Measurements from ENCODE around the gene TYW3. TPM values are rescaled to one million over a fixed set of nuclear protein-coding genes. Genes with fewer than 3 reads are reported as not detected.

Gene TYW3
- total and polyA plus RNA-seq, 4 donors, result 6.2 to 13.1 (median 8.3) TPM

DNA sequence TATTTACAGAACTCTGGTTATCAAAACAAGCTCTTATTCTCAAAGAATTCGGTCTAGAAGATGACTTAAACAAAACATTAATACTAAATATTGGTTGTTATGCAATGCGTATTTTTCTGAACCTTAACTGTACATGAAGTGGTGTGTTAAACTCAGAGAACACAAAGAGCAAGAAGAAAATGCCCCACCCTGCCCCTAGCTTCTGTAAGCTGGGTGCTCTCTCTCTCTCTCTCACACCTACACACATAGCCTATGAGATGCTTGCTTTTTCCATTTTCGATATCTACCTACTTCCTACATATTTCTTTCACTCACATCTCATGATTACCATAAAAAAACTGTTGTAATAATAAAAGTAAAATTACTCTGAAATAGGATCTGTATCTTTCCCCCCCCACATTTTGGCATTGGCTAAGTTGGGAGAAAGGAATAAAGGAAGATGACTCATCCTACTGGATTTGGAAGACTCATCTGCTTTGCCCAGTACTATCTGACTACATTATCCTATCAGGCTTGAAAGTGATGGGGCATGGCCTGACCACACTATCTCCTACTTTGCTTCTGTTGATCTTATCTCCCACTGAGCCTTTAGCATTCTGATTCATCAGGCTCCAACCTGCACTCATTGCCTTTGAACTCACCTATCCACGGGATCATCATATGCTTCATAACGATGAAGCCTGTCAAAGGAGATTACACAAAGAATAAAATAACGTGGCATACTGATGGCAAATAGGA is 3.0 kb upstream of the TYW3 start:
- H3K9me3 ChIP-seq (ENCODE audit: control insufficient read depth in 4 of 4, low read length in 3 of 4), result peaks cover 0 to 7% (median 1%) of the 10 kb centered on the region in 4 donors
- TF ChIP-seq FOXA2 (IDR thresholded peaks at IDR 0.05) (no peak), EGR1 (IDR thresholded peaks at IDR 0.05; ENCODE audit: low read depth in 2 of 2) (no peak), JUND (IDR thresholded peaks at IDR 0.05) (peak; percentile 58 to 95), TAF1 (conservative IDR thresholded peaks at IDR 0.05) (no peak), RXRA (IDR thresholded peaks at IDR 0.05) (peak in 1 of 2 donors; percentile 62), RAD21 (IDR thresholded peaks at IDR 0.05) (no peak), HNF4A (conservative IDR thresholded peaks at IDR 0.05) (peak in 1 of 2 donors; percentile 66), GABPA (IDR thresholded peaks at IDR 0.05 in 1 of 2, conservative IDR thresholded peaks at IDR 0.05 in 1 of 2) (no peak), FOXA1 (IDR thresholded peaks at IDR 0.05) (no peak), NR2F2 (IDR thresholded peaks at IDR 0.05) (no peak), HNF4G (IDR thresholded peaks at IDR 0.05) (no peak), YY1 (IDR thresholded peaks at IDR 0.05) (peak; percentile 49), SP1 (IDR thresholded peaks at IDR 0.05) (no peak)
- TF ChIP-seq, protein P1, sequence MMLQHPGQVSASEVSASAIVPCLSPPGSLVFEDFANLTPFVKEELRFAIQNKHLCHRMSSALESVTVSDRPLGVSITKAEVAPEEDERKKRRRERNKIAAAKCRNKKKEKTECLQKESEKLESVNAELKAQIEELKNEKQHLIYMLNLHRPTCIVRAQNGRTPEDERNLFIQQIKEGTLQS (IDR thresholded peaks at IDR 0.05), result no peak
- TF ChIP-seq, protein P2, sequence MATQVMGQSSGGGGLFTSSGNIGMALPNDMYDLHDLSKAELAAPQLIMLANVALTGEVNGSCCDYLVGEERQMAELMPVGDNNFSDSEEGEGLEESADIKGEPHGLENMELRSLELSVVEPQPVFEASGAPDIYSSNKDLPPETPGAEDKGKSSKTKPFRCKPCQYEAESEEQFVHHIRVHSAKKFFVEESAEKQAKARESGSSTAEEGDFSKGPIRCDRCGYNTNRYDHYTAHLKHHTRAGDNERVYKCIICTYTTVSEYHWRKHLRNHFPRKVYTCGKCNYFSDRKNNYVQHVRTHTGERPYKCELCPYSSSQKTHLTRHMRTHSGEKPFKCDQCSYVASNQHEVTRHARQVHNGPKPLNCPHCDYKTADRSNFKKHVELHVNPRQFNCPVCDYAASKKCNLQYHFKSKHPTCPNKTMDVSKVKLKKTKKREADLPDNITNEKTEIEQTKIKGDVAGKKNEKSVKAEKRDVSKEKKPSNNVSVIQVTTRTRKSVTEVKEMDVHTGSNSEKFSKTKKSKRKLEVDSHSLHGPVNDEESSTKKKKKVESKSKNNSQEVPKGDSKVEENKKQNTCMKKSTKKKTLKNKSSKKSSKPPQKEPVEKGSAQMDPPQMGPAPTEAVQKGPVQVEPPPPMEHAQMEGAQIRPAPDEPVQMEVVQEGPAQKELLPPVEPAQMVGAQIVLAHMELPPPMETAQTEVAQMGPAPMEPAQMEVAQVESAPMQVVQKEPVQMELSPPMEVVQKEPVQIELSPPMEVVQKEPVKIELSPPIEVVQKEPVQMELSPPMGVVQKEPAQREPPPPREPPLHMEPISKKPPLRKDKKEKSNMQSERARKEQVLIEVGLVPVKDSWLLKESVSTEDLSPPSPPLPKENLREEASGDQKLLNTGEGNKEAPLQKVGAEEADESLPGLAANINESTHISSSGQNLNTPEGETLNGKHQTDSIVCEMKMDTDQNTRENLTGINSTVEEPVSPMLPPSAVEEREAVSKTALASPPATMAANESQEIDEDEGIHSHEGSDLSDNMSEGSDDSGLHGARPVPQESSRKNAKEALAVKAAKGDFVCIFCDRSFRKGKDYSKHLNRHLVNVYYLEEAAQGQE (IDR thresholded peaks at IDR 0.05), result peak; percentile 40
- TF ChIP-seq, protein P3, sequence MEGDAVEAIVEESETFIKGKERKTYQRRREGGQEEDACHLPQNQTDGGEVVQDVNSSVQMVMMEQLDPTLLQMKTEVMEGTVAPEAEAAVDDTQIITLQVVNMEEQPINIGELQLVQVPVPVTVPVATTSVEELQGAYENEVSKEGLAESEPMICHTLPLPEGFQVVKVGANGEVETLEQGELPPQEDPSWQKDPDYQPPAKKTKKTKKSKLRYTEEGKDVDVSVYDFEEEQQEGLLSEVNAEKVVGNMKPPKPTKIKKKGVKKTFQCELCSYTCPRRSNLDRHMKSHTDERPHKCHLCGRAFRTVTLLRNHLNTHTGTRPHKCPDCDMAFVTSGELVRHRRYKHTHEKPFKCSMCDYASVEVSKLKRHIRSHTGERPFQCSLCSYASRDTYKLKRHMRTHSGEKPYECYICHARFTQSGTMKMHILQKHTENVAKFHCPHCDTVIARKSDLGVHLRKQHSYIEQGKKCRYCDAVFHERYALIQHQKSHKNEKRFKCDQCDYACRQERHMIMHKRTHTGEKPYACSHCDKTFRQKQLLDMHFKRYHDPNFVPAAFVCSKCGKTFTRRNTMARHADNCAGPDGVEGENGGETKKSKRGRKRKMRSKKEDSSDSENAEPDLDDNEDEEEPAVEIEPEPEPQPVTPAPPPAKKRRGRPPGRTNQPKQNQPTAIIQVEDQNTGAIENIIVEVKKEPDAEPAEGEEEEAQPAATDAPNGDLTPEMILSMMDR (IDR thresholded peaks at IDR 0.05; ENCODE audit: low read depth, low read length, missing input control), result no peak
- TF ChIP-seq, protein P4, sequence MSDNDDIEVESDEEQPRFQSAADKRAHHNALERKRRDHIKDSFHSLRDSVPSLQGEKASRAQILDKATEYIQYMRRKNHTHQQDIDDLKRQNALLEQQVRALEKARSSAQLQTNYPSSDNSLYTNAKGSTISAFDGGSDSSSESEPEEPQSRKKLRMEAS (IDR thresholded peaks at IDR 0.05), result peak; percentile 18
- TF ChIP-seq, protein P5, sequence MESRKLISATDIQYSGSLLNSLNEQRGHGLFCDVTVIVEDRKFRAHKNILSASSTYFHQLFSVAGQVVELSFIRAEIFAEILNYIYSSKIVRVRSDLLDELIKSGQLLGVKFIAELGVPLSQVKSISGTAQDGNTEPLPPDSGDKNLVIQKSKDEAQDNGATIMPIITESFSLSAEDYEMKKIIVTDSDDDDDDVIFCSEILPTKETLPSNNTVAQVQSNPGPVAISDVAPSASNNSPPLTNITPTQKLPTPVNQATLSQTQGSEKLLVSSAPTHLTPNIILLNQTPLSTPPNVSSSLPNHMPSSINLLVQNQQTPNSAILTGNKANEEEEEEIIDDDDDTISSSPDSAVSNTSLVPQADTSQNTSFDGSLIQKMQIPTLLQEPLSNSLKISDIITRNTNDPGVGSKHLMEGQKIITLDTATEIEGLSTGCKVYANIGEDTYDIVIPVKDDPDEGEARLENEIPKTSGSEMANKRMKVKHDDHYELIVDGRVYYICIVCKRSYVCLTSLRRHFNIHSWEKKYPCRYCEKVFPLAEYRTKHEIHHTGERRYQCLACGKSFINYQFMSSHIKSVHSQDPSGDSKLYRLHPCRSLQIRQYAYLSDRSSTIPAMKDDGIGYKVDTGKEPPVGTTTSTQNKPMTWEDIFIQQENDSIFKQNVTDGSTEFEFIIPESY (IDR thresholded peaks at IDR 0.05), result peak; percentile 28
- H3K4me1 ChIP-seq (ENCODE audit: control insufficient read depth in 4 of 4, insufficient read depth in 4 of 4, low read length in 3 of 4), result peaks cover 9 to 56% (median 27%) of the 10 kb centered on the region in 4 donors
- H3K36me3 ChIP-seq (ENCODE audit: control insufficient read depth in 4 of 4, insufficient read depth in 3 of 4, low read depth in 1 of 4, low read length in 3 of 4), result peaks cover 0 to 1% (median 0%) of the 10 kb centered on the region in 4 donors
- peak overlapping the region; percentile 92 to 93 for H3K27ac ChIP-seq (ENCODE audit: low read depth in 1 of 2, low read length in 2 of 2)
- no peak for DNase-seq (ENCODE audit: low spot score)
- 68% methylated on average over 6 of the region's 6 CpGs for WGBS
- H3K9ac ChIP-seq (ENCODE audit: low read depth in 1 of 2, low read length in 2 of 2), result no peak overlapping the region
- no peaks in the 10 kb centered on the region for H3K27me3 ChIP-seq (ENCODE audit: control insufficient read depth in 4 of 4, insufficient read depth in 4 of 4, low read length in 3 of 4)
- H3K4me3 ChIP-seq (ENCODE audit: low read depth in 1 of 3, low read length in 3 of 3), result no peak overlapping the region

Data from liver (tissue), 9 donors.